Mucosa of descending colon (tissue), 3 donors: ENCODE data around the gene POLR3A. TPM values are rescaled to one million over a fixed set of nuclear protein-coding genes. Genes with fewer than 3 reads are reported as not detected.

Experiments
- ATAC-seq: fragments of 200-7000 bp; cut with Tn5 transposase; one replicate; pipeline ENCODE4 v1.9.1; 2020; ENCODE audit warnings: mild to moderate bottlenecking, moderate library complexity
- DNase-seq, 3 donors: peaks; one replicate each; pipeline ENCODE4 v3.0.0-alpha.2; 2020
- H3K36me3 ChIP-seq: fragments of 200-600 bp; one replicate; pipeline ENCODE4 v1.8.0; 2021; ENCODE audit warnings: low read depth, mild to moderate bottlenecking
- H3K4me1 ChIP-seq: fragments of 200-600 bp; one replicate; pipeline ENCODE4 v1.8.0; 2021; ENCODE audit warnings: low read depth, mild to moderate bottlenecking
- H3K4me3 ChIP-seq: fragments of 200-600 bp; one replicate; pipeline ENCODE4 v1.8.0; 2021; ENCODE audit warnings: mild to moderate bottlenecking
- H3K9me3 ChIP-seq: fragments of 200-600 bp; one replicate; pipeline ENCODE4 v1.8.0; 2021; ENCODE audit warnings: mild to moderate bottlenecking
- intact Hi-C, 2 donors: fragments of 100-400 bp; cut with DNase I in 1 of 2; cut with micrococcal nuclease in 1 of 2; formaldehyde crosslinking; loops; one replicate each; pipeline versions ENCODE4 v1.11.0 to v1.11.1; 2022; cut with DNase I, micrococcal nuclease
- total RNA-seq, 3 donors: library from RNA; stranded (reverse); fragmentation: NEBNext Ultra II Directional in 2 of 3; extraction: Animal tissue kit (Norgen Biotek cat#: 25700) in 2 of 3; gene quantifications; one replicate each; pipeline versions ENCODE4 v1.2.1 to v1.2.4, GENCODE V29; 2021 to 2023
- TF ChIP-seq, protein P1 (sequence below): fragments of 200-600 bp; IDR thresholded peaks from one replicate; pipeline ENCODE4 v1.8.0; 2022; ENCODE audit warnings: antibody characterized with exemption, mild to moderate bottlenecking
- donor health status: DM: no; HTN: no; CAD: no; lungs with moderate emphysema.
- donor health status: DM: no; HTN: no; CAD: no.
- donor health status: DM: no; HTN: yes; CAD: no.

The POLR3A gene
- total RNA-seq, 3 donors from 2014 or later, result 13.9 to 14.1 (median 14.1) TPM

- no peaks in the 10 kb centered on the region for H3K9me3 ChIP-seq
- H3K4me1 ChIP-seq, result peaks cover 7% of the 10 kb centered on the region
- no peaks in the 10 kb centered on the region for H3K36me3 ChIP-seq
- ATAC-seq, result peak; percentile 77
- TF ChIP-seq, protein P1, sequence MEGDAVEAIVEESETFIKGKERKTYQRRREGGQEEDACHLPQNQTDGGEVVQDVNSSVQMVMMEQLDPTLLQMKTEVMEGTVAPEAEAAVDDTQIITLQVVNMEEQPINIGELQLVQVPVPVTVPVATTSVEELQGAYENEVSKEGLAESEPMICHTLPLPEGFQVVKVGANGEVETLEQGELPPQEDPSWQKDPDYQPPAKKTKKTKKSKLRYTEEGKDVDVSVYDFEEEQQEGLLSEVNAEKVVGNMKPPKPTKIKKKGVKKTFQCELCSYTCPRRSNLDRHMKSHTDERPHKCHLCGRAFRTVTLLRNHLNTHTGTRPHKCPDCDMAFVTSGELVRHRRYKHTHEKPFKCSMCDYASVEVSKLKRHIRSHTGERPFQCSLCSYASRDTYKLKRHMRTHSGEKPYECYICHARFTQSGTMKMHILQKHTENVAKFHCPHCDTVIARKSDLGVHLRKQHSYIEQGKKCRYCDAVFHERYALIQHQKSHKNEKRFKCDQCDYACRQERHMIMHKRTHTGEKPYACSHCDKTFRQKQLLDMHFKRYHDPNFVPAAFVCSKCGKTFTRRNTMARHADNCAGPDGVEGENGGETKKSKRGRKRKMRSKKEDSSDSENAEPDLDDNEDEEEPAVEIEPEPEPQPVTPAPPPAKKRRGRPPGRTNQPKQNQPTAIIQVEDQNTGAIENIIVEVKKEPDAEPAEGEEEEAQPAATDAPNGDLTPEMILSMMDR, result no peak
- intact Hi-C loops, result no loop called here
- DNase-seq, result peak; percentile 70 to 78 (median 77)
- peak overlapping the region; percentile 61 for H3K4me3 ChIP-seq
Measured at GRCh38 chr10:77925795-77926565, 103.3 kb downstream of the POLR3A start.

DNA sequence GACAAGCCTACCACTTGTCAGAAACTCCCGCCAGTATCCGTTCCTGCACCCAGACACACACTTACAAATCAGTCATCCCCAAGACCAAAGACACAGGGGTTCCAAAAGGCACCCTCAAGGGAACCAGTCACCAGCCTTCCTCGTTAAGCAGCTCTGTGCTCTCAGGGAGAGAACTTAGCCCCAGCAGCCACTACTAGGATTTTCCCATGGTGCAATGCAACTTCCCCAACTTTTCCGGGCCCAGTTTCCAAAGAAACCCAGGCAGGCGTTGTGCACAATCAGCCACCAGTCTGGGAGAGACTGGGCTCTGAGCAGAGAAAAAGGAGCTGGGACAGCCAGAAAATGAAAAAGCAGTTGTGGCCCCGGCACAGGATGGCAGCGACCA is 103.9 kb downstream of the POLR3A start:
- DNase-seq, result peak in 2 of 3 donors; percentile 33 to 36
- intact Hi-C loops, result no loop called here
- peaks cover 7% of the 10 kb centered on the region for H3K4me1 ChIP-seq

GRCh38 chr10:77922566-77923179 is 106.6 kb downstream of the POLR3A start:
- intact Hi-C loops, result no loop called here
- H3K9me3 ChIP-seq, result no peaks in the 10 kb centered on the region
- TF ChIP-seq, protein P1, result no peak
- H3K4me1 ChIP-seq, result peaks cover 13% of the 10 kb centered on the region
- no peak for DNase-seq
- no peak for ATAC-seq
- no peaks in the 10 kb centered on the region for H3K36me3 ChIP-seq
- H3K4me3 ChIP-seq, result no peak overlapping the region

More for the DNA sequence above, 103.9 kb downstream of the POLR3A start:
- TF ChIP-seq, protein P1, result no peak
- ATAC-seq, result peak; percentile 44
- H3K9me3 ChIP-seq, result no peaks in the 10 kb centered on the region
- H3K36me3 ChIP-seq, result no peaks in the 10 kb centered on the region
- peak overlapping the region; percentile 61 for H3K4me3 ChIP-seq

DNA sequence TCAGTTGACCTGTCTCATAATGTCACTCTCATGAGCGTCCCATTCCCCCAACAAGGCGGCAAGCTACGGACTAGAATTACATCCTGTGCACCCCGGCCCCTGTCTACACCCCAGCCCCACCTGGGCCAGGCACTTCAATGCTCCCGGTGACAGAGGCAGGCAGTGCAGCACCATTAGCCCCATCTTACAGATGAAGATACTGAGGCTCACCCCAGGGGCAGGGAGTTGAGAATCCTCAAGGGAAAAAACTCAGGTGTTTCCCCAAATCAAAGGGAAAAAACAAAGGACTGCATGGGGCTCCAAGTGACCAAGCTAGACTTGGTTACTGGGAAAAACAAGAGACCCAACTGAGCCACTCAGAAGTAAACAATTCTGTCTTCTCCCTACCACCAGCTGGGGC is 107.3 kb downstream of the POLR3A start:
- TF ChIP-seq, protein P1, result no peak
- intact Hi-C loops, result no loop called here
- Histone ChIP-seq H3K4me1 (peaks cover 13% of the 10 kb centered on the region), H3K4me3 (no peak overlapping the region), H3K36me3 (no peaks in the 10 kb centered on the region), H3K9me3 (no peaks in the 10 kb centered on the region)
- DNase-seq (no peak), ATAC-seq (no peak)

GRCh38 chr10:77921395-77921794 is 107.9 kb downstream of the POLR3A start:
- Histone ChIP-seq H3K9me3 (no peaks in the 10 kb centered on the region), H3K4me1 (peaks cover 13% of the 10 kb centered on the region), H3K4me3 (no peak overlapping the region), H3K36me3 (no peaks in the 10 kb centered on the region)
- intact Hi-C loops, result no loop called here
- ATAC-seq (no peak), DNase-seq (no peak)
- TF ChIP-seq, protein P1, result no peak
